DMS 273 (cell line): ENCODE measurements around the gene ZSCAN21.

Experiments
- DNase-seq: peaks from one replicate; lab custom pipeline; 2025; ENCODE audit not compliant: unreplicated experiment; lab: John Stamatoyannopoulos, UW

The ZSCAN21 gene

GRCh38 chr7:100075418-100075817 is 25.8 kb downstream of the ZSCAN21 start:
- no peak for DNase-seq

- DNase-seq = no peak
Observed at GRCh38 chr7:100077205-100077604, 27.6 kb downstream of the ZSCAN21 start.

- no peak for DNase-seq
Observed at GRCh38 chr7:100079024-100079560, 29.5 kb downstream of the ZSCAN21 start.

- peak; percentile 68 for DNase-seq
Observed at GRCh38 chr7:100080907-100081534, 31.4 kb downstream of the ZSCAN21 start.

- DNase-seq = peak; percentile 100
Observed at GRCh38 chr7:100081535-100082102, 32.0 kb downstream of the ZSCAN21 start, which contains the start of gene ZNF3. TSS of gene ZNF3 (minus strand) at chr7:100081723. CDS start at chr7:100077357, 4,366 bp downstream.

GRCh38 chr7:100082978-100083377 is 33.4 kb downstream of the ZSCAN21 start:
- no peak for DNase-seq

- peak; percentile 37 for DNase-seq
Observed at GRCh38 chr7:100085515-100085914, 35.9 kb downstream of the ZSCAN21 start.

- DNase-seq = peak; percentile 84
Observed at GRCh38 chr7:100087055-100087750, 37.6 kb downstream of the ZSCAN21 start.

GRCh38 chr7:100088095-100088620 is 38.6 kb downstream of the ZSCAN21 start:
- no peak for DNase-seq

GRCh38 chr7:100088621-100089457 is 39.3 kb downstream of the ZSCAN21 start, which contains the start of gene COPS6:
TSS of gene COPS6 (plus strand) at chr7:100088969. CDS start at chr7:100088991, 22 bp downstream.
- DNase-seq = peak; percentile 93

- DNase-seq = no peak
Observed at GRCh38 chr7:100089458-100090196, 40.1 kb downstream of the ZSCAN21 start.

GRCh38 chr7:100090527-100091410 is 41.2 kb downstream of the ZSCAN21 start:
- DNase-seq = peak; percentile 56

GRCh38 chr7:100091411-100092181 is 42.0 kb downstream of the ZSCAN21 start:
- DNase-seq = peak; percentile 75

- DNase-seq = no peak
Observed at GRCh38 chr7:100093054-100093453, 43.5 kb downstream of the ZSCAN21 start.

- peak; percentile 67 for DNase-seq
Observed at GRCh38 chr7:100093498-100093897, 43.9 kb downstream of the ZSCAN21 start.

GRCh38 chr7:100093925-100094486 is 44.4 kb downstream of the ZSCAN21 start:
- peak; percentile 67 for DNase-seq

GRCh38 chr7:100095289-100095688 is 45.7 kb downstream of the ZSCAN21 start:
- DNase-seq = no peak

- DNase-seq = no peak
Observed at GRCh38 chr7:100095704-100096103, 46.1 kb downstream of the ZSCAN21 start.
